NCI-H2107 treated with DMSO at 0.1 percent for 48 hours (cell line): Measurements from ENCODE around the gene IFNK.

ENCODE experiments used
- DNase-seq: peaks from one replicate; lab custom pipeline; 2025; ENCODE audit not compliant: unreplicated experiment; lab: John Stamatoyannopoulos, UW

The IFNK gene

DNA sequence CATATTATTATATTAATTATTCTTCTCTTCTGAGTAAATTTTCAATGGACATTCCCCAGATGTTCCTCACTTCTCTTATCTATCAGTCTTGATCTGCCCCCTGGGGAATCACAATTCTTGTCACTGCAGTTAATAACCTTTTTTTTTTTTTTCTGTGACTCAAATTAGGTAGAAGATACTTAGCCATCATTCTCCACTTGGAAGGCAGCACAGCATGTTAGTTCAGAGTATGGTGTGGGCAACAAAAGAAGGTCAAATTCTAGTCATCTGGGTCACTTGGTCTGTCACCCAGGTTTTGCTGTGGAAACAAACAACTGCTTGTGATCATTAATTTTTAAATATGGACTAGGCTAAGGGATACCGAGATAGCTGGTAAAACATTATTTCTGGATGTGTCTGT lies 13.7 kb downstream of the IFNK start:
- no peak for DNase-seq

DNA sequence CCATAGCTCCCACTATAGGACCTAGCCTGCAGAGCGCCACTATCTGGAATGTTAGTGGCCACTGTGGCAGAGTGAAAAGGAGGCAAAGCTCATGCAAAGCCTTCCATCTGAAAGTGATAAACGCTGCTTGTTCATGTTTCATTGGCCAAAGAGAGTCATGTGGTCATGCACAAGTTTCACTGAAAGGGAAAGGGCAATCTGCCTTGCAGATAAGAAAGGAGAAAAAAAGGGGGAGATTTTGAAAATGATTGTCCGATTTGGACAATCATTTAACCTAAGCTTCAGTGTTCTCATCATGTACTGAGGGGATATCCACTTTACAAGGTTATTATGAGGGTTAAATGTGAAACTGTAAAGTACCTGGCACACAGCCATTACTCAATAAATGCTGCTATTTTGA lies 14.6 kb downstream of the IFNK start:
- DNase-seq = no peak

DNA sequence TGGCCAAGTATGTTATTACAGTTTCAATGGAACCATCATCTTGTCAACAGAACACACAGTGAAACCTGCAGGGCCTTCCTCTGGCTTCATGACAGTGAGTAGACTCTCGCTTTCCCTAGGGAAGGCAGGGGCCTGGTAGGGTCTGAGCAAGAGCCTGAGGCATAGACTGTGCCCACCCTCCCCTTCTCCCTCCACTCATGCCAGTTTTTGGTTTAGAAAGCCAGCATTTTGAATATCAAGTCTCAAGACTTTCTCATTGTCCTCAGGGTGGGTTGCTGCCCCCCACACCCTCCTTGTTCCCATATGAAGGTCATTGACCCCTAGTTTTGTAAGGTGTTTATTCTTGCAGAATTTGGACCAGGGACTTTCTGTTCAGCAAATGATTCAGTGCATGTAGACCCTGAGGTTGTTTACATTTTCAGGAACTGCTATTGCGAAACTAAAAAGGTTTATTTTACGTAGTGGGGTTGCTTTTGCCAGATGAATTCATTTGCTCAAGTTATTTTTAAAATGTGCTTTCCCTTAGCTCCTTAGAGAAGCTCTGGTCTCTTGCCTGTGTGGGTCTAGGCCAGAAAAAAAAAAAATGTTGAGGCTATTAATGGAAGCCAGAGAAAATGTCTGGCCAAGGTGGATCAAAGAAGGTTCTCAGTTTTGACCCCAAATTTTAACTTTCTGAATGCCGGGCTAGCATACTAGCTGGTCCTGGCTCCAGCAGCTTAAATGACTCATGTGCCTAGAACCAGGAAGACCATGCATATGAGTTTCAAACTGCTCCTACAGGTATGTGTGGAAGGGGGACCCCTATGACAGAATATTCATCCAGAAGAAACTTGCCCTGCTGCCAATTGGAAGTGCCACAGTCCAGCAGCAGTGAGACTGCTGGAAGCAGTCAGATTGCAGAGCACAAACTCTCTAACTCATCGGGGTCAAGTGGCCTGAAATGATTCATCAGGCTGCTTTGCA lies 15.7 kb downstream of the IFNK start:
- DNase-seq = no peak

DNA sequence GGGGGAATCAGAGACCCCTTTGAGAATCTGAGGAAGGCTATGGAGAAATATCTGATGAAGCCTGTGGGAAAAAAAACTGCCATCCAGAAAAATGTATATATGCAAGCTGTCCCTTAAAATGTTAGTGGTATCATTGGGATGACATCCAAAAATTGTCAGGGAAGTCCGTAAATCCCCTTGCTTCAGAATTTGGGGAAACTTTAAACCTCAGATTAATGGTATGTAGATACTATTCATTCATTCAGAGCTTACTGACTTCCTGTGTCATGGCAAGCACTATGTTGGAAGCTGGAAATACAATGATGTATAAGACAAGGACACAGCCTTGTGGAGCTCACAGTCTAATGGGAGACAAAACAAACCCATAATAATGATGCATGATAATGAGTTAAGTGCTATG lies 16.4 kb downstream of the IFNK start:
- no peak for DNase-seq

DNA sequence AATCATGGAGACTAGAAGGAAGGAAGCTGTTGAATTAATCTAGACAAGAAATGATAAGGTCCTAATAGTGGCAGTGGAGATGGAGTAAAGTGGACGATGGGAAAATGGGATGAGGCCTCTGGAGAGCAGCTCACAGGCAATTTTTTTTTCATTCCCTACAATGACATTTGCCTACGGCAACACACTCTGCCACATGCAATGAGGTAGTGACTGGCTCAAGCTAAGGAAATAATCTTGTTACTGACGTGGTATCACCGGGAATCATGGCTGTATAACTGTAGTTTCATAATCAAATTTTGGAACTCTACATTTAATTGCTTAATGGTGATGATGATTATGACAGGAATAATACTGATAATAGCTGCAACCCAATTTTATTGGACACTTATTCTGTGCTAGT lies 17.6 kb downstream of the IFNK start:
- no peak for DNase-seq

DNA sequence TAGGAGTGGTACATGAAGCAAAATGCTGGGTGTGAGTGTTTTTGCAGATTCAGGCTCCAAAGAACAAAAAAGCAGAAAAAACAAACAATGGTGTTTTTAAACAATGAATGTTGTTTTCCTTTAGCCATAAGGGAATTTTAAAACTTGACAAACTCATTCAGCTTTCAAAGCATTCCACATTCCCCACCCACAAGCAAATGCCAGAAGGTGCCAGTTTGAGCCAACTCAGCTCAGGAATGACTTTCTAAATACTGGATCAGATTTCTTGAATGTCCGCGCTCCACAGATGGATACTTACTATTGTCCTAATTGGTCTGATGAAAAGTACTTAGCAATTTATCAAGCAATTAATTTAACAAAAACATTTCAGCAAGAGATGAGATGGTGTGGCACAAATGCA lies 18.4 kb downstream of the IFNK start:
- DNase-seq = no peak

DNA sequence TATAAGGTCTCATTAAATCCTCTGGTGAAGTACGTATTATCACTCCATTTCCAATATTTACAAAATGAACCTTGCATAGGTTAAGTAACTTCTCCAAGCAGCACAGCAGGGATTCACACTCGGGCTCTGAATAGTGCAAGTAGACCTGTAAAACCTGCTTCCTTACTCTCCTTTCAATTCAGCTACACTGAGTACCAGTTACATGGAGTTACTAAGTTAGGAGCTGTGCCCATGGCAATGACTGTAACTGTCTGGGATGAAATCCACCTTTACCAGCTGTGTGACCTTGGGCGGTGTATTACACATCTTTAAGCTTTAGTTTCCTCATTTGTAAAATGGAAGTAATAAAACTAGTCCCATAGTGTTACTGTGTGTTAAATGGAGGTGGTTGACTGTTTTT lies 21.4 kb downstream of the IFNK start:
- no peak for DNase-seq

DNA sequence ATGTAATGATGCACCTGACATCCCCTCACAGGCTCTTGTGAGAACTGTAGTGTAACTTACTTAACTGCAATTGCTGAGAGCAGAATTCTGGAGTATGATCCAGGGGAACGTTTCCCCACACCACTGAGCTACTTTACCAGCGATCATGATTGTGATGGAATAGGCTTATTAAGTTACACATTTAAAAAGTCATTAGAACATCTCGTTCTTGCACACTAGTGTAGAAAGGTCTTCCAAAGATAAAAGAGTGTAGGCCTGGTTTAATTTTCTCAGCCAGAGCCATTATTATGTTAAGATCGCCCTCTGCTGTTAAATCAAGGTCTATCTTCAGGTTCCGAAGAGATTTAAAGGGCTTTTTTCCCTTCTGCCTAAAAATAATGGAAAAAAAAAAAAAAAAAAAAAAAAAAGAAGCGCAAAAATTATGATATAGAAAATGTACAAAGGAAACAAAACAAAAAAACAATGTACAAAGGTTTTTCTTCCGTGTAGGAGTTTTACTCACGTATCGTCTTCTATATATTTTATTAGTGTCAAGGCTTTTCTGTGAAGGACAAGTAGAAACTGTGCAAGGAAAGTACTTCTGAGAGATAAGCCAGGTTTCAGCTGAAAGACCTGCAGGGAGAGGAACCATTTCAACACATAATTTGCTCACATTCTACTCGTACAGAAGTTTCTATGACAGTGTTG lies 24.1 kb downstream of the IFNK start:
- no peak for DNase-seq

DNA sequence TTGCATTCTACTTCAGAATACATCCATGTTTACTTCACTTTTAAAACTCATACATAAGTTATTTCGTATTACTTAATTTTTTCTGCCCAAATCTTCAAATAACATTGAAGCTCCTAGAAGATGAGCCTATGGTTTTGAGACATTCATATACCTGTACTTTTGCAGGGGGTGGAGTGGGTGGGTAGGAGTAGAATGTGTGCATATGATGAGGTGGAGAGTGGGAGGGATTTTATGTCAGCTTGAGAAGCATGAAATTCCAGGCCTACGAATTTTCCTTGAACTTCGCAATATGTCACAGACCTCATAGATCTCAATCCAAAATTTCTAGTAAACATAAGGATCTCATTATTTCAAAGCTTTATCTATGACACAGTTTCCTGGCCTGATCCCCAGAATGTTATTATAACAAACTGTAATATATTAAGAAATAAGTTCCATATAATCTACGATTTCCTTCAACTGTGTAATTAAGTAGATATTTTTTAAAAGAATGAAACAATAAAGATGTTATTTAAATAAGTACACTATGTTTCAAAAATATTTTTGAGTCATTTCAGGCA lies 25.2 kb downstream of the IFNK start:
- DNase-seq = no peak

DNA sequence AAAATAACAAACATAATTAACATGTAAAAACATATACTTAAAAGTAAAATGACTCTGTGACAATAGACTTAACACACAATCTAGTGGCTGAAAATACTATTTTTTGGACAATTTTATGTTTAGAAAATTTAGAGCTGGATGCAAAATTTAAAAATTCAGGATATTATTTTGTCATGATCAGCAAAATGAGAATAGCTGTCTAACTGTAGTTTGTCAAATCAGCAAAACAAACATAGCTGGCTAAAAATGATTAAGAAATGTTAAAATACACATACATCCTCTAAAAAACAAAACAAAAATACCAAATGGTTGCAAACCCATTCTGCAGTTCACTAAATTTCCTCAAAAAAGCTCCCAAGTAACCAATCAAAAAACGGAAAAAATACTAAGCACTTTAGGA lies 30.6 kb downstream of the IFNK start:
- DNase-seq = no peak

DNA sequence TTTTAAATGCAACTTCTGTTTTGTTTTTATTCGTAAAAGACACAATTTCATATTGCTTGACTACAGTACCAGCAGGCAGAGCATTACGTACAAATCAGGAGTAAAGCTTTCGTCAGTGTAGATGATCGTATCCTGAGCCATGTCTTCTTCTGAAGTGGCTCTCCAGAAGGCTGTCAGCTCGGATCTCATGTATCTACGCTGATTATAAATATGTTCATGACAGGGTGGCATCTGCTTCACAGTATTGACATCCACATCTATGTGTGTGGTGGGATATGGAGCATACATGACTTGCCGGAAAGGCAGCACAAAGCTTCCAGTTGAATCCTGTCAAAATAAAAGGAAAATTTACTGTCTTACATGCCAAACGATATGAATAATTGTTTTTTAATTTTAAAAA lies 32.4 kb downstream of the IFNK start:
- DNase-seq = no peak

DNA sequence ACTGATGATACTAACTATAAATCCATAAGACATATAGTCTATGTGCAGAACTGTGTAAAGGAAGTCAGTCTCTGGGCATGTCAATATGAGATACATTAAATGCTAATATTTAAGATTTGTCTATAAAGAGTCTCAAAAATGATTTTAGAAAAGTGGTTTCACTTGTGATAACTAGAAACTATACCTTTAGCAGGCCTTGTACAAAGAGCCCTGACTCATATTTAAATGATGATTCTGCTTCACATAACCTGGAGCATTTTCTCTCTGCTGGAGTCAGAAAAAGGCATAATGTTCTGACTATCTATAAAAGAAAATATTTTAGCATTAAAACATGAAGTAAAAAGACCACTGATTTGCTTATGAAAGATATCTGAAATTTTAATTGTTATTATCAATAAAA lies 34.2 kb downstream of the IFNK start:
- DNase-seq = no peak

DNA sequence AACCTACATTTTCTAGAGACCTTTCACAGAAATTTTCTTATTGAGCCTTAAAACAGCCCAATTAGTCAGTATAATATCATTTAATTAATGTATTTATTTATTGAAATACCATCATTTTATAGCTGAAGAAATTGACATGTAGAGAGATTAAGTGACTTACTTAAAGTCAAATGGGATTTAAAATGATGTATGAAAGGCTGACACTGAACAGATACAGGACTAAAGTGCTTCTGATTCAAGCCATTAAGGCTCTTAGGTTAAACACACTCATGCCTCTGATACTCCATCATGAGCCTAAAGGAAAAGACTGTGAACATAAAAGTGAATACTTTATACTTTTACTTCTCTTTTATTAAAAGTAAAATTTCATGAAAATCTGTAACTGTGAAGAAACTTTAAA lies 36.4 kb downstream of the IFNK start:
- no peak for DNase-seq

DNA sequence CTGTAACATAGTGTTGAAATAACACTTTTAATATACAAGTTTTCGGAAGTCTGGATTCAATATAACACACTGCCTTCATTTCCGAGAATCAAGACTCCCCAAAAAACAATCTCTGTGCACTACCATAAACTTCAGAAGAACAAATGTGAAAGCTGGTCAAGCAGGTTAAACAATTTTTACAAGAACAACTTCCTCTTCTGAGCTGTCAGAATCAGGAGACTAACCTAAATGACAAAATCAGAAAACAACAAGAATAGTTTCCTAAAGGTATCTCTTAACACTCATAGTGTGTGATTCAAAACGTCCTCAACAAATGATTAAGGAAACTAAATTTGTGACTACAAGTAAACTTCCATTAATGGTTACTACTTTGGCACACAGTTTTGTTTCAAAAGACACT lies 37.6 kb downstream of the IFNK start:
- no peak for DNase-seq

DNA sequence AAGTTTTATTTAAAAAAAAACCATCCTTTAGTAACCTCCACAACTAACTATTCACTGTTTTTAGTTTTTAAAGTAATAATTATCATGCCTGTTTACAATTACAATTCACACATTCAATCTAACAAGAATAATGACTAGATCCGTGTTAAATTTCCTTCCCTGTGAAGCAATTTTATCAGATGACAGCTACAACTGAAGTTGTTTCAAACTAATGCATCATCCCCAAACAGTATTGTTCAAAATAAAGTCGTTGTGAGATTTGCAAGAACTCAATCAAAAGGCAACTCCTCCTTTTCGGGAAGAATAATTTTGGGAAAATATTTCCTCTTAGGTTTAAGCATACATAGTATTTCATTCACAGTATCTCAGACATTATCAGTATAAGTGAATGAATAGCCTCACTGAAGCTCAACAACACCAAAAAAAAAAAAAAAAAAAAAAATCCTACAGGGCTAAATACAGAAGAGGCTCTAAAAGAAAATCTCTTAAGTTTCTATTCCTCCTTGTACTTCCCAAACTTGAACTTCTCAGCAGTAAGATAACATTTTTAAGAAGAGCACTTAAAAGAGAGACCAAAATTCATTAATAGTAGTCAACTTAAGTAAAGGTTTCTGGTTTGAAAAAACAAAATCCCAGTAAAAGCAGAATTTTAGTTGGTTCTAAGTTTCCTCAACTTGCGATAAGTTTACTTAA lies 39.8 kb downstream of the IFNK start:
- DNase-seq = no peak

DNA sequence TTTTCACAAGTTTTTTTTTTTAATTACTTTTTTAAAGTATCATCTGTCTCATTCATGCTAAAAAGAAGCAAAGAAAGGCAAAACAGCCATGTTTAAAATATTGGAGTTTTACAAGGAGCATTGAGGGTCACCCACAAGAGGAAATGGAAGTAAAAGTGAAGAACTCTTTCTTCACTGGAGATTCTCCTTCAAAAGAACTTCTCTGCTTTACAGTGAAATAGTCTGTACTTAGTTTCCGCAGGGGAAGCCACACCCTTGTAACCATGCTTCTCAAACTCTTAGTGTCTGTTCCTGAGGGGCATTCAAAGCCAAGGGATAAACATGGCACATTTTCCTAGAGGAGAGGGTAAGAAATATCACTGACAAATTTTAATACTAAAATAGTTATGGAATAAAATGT lies 40.6 kb downstream of the IFNK start:
- DNase-seq = no peak

DNA sequence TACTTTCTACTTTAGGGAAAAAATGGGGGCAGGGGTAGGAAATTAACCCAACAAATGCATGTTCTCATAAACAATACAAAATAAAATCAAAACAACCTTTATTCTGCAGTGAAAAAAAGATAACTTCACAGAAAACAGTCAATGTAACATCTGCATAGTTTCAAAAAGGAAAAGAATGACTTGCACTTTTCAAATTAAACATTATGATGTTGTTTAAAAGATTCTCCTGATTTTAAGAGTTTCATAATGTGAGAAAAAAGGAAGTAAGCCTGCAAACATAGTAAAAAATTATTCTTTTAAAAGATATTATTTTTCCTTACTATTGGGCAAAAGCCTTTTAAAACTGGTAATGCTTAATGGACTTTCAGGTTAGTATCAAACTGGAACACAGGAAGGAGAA lies 41.6 kb downstream of the IFNK start:
- DNase-seq = no peak

DNA sequence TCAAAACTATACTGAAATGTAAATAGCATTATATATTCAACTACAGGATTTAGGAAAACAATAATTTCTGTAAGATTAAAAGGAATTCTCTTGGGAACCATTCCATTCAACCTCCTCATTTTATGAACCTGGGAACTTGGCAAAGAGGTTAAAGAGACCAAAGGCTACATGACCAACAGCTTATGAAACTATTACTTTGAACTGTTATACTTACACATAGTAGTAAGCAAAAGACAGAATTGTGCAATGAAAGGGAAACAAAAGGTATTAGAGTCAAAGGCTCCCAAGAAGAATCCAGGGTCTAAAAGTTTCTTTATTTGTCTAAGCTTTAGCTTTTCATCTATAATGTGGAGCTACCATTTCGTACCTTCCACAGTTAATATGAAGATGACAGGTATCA lies 42.0 kb downstream of the IFNK start:
- no peak for DNase-seq

DNA sequence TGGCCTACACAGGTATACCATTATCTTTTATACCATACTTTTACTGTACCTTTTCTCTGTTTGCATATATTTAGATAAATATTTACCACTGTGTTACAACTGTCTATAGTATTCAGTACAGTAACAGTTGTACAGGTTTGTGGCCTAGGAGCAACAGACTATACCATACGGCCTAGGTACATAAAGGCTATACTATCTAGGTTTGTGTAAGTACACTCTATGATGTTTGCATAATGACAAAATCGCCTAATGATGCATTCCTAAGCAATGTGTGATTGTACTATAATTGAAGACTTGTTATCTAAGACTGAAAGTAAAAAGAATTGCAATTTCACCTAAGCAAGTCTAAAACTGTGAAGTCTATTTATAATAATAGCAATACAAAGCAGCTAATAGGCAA lies 45.3 kb downstream of the IFNK start:
- no peak for DNase-seq

DNA sequence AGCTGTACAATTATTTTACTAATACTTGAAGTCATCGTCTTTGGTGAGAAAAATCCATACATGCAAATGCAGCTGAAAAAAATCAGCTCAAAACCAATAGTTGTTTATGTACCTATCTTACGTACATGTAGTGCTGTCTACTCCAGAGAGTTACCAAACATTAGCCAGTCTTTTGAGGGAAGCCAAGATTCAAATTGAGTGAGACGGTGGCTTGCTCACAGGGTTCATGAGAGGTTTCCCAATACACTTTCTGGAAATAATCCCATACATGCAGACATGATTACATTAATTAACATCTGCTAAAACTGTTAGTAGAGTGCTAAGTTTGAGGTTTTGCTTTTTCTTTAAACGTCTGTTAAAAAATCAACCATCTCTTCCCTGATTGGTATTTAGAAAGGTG lies 46.9 kb downstream of the IFNK start:
- DNase-seq = no peak

DNA sequence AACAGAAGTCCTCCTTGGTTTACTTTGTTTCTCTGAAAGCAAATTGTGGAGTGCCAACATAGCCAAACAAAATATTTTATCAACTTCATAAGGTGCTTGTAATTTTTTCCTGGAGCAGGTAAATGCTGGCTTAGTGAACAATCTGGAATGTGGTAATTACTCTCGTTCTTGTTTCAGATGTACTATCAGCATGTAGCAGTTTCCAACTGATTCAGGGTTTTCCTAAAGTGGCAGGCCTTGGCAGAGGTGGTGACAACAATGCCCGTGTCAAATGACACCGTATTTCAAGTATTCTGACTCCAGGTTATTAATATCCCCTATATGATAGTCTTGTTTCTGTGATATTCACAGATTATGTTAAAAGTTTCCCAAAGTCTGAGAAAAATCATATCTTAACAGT lies 48.0 kb downstream of the IFNK start:
- DNase-seq = peak; percentile 29

DNA sequence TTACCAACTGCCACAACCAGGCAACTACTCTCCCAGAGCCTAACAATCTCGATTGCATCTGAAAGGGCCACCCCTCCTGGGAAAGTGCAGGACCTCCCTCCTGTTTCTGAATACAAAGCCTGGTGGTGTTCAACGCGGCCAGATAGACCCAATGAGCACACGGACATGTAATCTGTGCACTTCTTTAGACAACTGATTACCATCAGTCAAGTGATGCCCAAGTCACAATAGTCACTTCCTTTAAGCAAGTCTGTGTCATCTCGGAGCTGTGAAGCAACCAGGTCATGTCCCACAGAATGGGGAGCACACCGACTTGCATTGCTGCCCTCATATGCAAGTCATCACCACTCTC lies 48.5 kb downstream of the IFNK start:
- DNase-seq = peak; percentile 21
